ENCODE data around the gene GRK1. TPM values are rescaled to one million over a fixed set of nuclear protein-coding genes. Genes with fewer than 3 reads are reported as not detected.
A peak's percentile ranks its signal among the peaks of the same experiment; 100 is the strongest.

The GRK1 gene
- total and polyA plus RNA-seq, 8 donors = 0.02 to 0.04 TPM; not detected in 6

DNA sequence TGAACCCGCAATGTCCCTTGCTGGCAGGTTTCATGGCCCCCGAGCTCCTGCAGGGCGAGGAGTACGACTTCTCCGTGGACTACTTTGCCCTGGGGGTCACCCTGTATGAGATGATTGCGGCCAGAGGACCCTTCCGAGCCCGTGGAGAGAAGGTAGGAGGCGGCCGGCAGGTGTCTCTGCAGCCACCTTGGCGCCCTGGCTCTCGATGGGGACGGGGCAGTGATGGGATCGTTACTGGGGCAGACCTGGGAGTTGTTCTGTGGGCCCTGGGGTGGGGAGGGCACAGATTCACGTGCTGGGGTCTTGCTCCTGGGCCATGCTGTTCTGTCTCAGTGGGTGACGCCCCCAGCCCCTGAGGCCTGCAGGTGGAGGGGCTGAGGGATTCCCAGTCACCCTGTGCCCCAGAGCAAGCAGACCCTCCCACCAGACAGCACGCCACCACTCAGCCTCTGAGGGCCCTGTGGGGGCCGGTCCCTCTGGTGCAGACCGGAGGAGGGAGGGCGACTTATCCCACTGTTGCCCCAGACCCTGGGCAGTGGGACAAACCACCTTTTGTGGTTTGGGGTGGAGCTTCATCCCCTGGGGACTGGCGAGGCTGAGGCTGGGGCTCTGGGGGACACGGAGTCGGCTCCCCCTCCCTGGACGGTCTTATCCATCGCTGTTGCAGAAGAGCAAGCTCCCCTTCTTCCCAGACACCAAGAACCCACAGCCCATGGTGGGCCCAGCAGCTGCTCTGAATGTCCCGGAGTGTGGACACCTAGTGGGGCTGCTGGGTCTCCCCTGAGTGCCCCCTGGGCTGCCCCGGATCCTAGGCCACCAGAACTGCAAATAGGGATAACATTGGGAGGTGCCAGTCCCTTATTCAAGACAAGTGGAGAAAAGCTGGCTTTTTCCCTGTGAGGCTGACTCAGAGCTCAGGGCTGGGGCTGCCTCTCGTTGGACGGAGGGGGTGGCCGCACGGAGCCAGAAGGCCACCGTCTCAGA lies 64.5 kb downstream of the GRK1 start:
- peak in 2 of 6 donors; percentile 59 to 62 for DNase-seq
- 57 to 69% methylated on average over 32 of the region's 32 CpGs for WGBS, 2 donors
- H3K9me3 ChIP-seq = no peaks in the 10 kb centered on the region

GRCh38 chr13:113732176-113732960 lies 65.3 kb downstream of the GRK1 start:
- intact Hi-C loops (cut with DNase I) = no loop called here
- H3K4me1 ChIP-seq = no peaks in the 10 kb centered on the region
- no peak overlapping the region for H3K27ac ChIP-seq
- H3K9me3 ChIP-seq = no peaks in the 10 kb centered on the region
- no peak for FAIRE-seq
- no peak overlapping the region for H3K4me3 ChIP-seq
- H3K36me3 ChIP-seq = no peaks in the 10 kb centered on the region
- peak in 2 of 6 donors; percentile 50 to 51 for DNase-seq
- H3K27me3 ChIP-seq = no peaks in the 10 kb centered on the region
- ATAC-seq = no peak
- 59 to 68% methylated on average over 28 to 29 of the region's 29 CpGs for WGBS, 2 donors
- no peak for TF ChIP-seq CTCF (IDR thresholded peaks at IDR 0.05)

More for the DNA sequence above, 64.5 kb downstream of the GRK1 start:
- Histone ChIP-seq H3K27me3 (no peaks in the 10 kb centered on the region), H3K4me3 (no peak overlapping the region), H3K4me1 (no peaks in the 10 kb centered on the region), H3K27ac (no peak overlapping the region), H3K36me3 (no peaks in the 10 kb centered on the region)
- ATAC-seq (no peak), FAIRE-seq (no peak)
- TF ChIP-seq CTCF (IDR thresholded peaks at IDR 0.05) = no peak
- intact Hi-C loops (cut with DNase I) = no loop called here

DNA sequence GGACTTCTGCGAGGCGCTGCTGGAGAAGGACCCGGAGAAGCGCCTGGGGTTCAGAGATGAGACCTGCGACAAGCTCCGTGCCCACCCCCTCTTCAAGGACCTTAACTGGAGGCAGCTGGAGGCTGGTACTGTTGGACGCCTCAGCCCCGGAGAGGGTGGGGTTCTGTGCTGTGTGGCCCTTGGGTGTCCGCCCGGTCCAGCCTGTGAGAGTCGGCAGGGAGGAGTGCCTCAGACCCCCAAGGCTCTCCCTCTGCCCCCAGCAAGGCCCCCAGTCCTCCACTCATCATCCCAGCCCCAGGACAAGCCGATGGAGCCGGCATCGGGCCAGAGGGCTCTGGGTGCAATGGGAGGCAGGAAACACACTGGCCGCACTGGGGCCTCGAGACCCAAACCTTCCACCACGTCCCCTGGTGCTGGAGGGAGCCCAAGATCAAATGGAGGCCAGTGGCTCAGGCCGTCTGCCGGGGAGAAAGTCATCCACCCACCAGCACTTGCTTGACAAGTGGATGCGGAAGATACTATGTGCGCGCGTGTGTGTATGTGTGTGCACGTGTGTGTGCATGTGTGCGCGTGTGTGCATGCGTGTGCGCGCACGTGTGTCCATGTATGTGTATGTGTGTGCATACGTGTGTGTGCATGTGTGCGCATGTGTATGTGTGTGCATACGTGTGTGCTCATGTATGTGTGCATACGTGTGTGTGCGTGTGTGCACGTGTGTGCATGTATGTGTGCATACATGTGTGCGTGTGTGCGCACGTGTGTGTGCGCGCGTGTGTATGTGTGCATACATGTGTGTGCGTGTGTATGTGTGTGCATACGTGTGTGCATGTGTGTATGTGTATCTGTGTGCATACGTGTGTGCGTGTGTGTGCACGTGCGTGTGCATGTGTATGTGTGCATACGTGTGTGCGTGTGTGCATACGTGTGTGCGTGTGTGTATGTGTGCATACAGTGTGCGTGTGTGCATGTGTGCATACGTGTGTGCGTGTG lies 66.2 kb downstream of the GRK1 start:
- Histone ChIP-seq H3K9me3 (no peaks in the 10 kb centered on the region), H3K4me1 (no peaks in the 10 kb centered on the region), H3K4me3 (no peak overlapping the region), H3K27ac (no peak overlapping the region), H3K36me3 (no peaks in the 10 kb centered on the region), H3K27me3 (no peaks in the 10 kb centered on the region)
- DNase-seq (peak in 2 of 6 donors; percentile 47 to 48), FAIRE-seq (no peak), ATAC-seq (no peak)
- TF ChIP-seq CTCF (IDR thresholded peaks at IDR 0.05) = no peak
- 84 to 90% methylated on average over 55 of the region's 55 CpGs for WGBS, 2 donors
- intact Hi-C loops (cut with DNase I) = no loop called here

- no peak for TF ChIP-seq CTCF (IDR thresholded peaks at IDR 0.05)
- no peak overlapping the region for H3K27ac ChIP-seq
- no peaks in the 10 kb centered on the region for H3K27me3 ChIP-seq
- intact Hi-C loops (cut with DNase I) = no loop called here
- 69 to 79% methylated on average over 26 of the region's 26 CpGs for WGBS, 2 donors
- FAIRE-seq (no peak), DNase-seq (peak in 2 of 6 donors; percentile 45 to 60), ATAC-seq (no peak)
- H3K4me3 ChIP-seq = no peak overlapping the region
- no peaks in the 10 kb centered on the region for H3K9me3 ChIP-seq
- no peaks in the 10 kb centered on the region for H3K4me1 ChIP-seq
- no peaks in the 10 kb centered on the region for H3K36me3 ChIP-seq
Observed at GRCh38 chr13:113734099-113734825, 67.2 kb downstream of the GRK1 start.

Data from pancreas (tissue), 10 donors.